B cell (primary cell): ENCODE results near the gene SEMA7A. TPM values are rescaled to one million over a fixed set of nuclear protein-coding genes. Genes with fewer than 3 reads are reported as not detected.

Source experiments
- ATAC-seq: fragments of 200-7000 bp; cut with Tn5 transposase; one replicate; pipeline ENCODE4 v1.10.0; 2021; ENCODE audit warnings: low read depth, mild to moderate bottlenecking, moderate number of reproducible peaks, moderate library complexity
- CTCF ChIA-PET: fragments of 350-600 bp; sonication (Branson Sonifier 250); formaldehyde crosslinking; loops from one replicate; lab custom pipeline; 2021; ENCODE audit warnings: antibody characterized with exemption, inconsistent platforms; lab: Charles Lee
- POLR2A ChIA-PET: fragments of 350-600 bp; sonication (Branson Sonifier 250); formaldehyde crosslinking; loops from one replicate; lab custom pipeline; 2021; ENCODE audit warnings: antibody characterized with exemption; lab: Charles Lee
- DNase-seq: peaks from one replicate; pipeline ENCODE4 v3.0.0; 2013
- H2AFZ ChIP-seq: 2 replicates; pipeline ENCODE4 v1.6.1; 2012; ENCODE audit warnings: mild to moderate bottlenecking, low read depth, low read length; ENCODE audit not compliant: insufficient read depth, poor library complexity, severe bottlenecking
- H3K27ac ChIP-seq, 2 donors: 1 replicate in 1 of 2; 2 replicates in 1 of 2; pipeline ENCODE4 v1.5.1; 2012 to 2013; ENCODE audit warnings: low read length in 2 of 2, mild to moderate bottlenecking in 2 of 2, moderate library complexity in 1 of 2
- H3K27me3 ChIP-seq, 4 experiments: fragments of 200-600 bp in 1 of 4; sonication (generic) in 1 of 4; replicated peaks in 1 of 4; 1 replicate in 2 of 4; 2 replicates in 2 of 4; pipeline versions ENCODE4 v1.6.1 to v1.7.0; 2013 to 2016; ENCODE audit warnings: low read length in 3 of 4, mild to moderate bottlenecking in 2 of 4, mixed read lengths in 1 of 4, moderate library complexity in 1 of 4; ENCODE audit not compliant: insufficient read depth in 4 of 4, control insufficient read depth in 3 of 4; ENCODE audit errors: control extremely low read depth in 1 of 4
- H3K36me3 ChIP-seq, 2 experiments: replicated peaks in 1 of 2; 1 replicate in 1 of 2; 2 replicates in 1 of 2; pipeline versions ENCODE4 v1.6.1 to v1.7.1; 2013; ENCODE audit warnings: low read length in 1 of 2; ENCODE audit not compliant: insufficient read depth in 2 of 2, control insufficient read depth in 1 of 2; ENCODE audit errors: control extremely low read depth in 1 of 2, extremely low read depth in 1 of 2
- H3K4me1 ChIP-seq, 2 donors: fragments of 200-600 bp in 1 of 2; sonication (generic) in 1 of 2; 1 replicate in 1 of 2; 2 replicates in 1 of 2; pipeline versions ENCODE4 v1.5.1 to v1.6.1; 2013 to 2017; ENCODE audit warnings: low read length in 2 of 2; ENCODE audit not compliant: control insufficient read depth in 2 of 2, insufficient read depth in 2 of 2
- H3K4me2 ChIP-seq: replicated peaks from 2 replicates; pipeline ENCODE3; 2012; ENCODE audit warnings: mild to moderate bottlenecking, low read depth, low read length; ENCODE audit not compliant: poor library complexity, severe bottlenecking
- H3K4me3 ChIP-seq, 5 experiments: fragments of 200-600 bp in 1 of 5; sonication (generic) in 1 of 5; 1 replicate in 3 of 5; 2 replicates in 2 of 5; pipeline versions ENCODE4 v1.5.1 to v1.7.0; 2011 to 2016; ENCODE audit warnings: low read length in 4 of 5, mild to moderate bottlenecking in 4 of 5, low read depth in 2 of 5, control low read depth in 1 of 5, moderate library complexity in 1 of 5; ENCODE audit not compliant: insufficient read depth in 1 of 5; ENCODE audit errors: control extremely low read depth in 1 of 5, extremely low read depth in 1 of 5
- H3K79me2 ChIP-seq: fragments of 200-600 bp; sonication (generic); one replicate; pipeline ENCODE4 v1.6.0; 2016; ENCODE audit warnings: low read length; ENCODE audit not compliant: control insufficient read depth, insufficient read depth
- H3K9ac ChIP-seq: fragments of 200-600 bp; sonication (generic); 2 replicates; pipeline ENCODE4 v1.6.1; 2017; ENCODE audit warnings: mild to moderate bottlenecking, low read length, moderate library complexity
- H3K9me3 ChIP-seq, 3 donors: one replicate each; pipeline versions ENCODE4 v1.6.1 to v1.7.1; 2013; ENCODE audit warnings: low read length in 2 of 3; ENCODE audit not compliant: control insufficient read depth in 2 of 3, insufficient read depth in 1 of 3; ENCODE audit errors: control extremely low read depth in 1 of 3
- H4K20me1 ChIP-seq: 2 replicates; pipeline ENCODE4 v1.6.0; 2012; ENCODE audit warnings: mild to moderate bottlenecking, low read length; ENCODE audit not compliant: insufficient read depth, control insufficient read depth, poor library complexity, severe bottlenecking
- H3K27ac Mint-ChIP-seq: one replicate; pipeline ENCODE4 v1.8.0; 2021; ENCODE audit warnings: mixed read lengths
- H3K27me3 Mint-ChIP-seq: one replicate; pipeline ENCODE4 v1.8.0; 2021; ENCODE audit warnings: mixed read lengths
- H3K4me1 Mint-ChIP-seq: one replicate; pipeline ENCODE4 v1.8.0; 2021; ENCODE audit warnings: mixed read lengths
- H3K4me3 Mint-ChIP-seq: one replicate; pipeline ENCODE4 v1.8.0; 2021; ENCODE audit warnings: mixed read lengths
- H3K9me3 Mint-ChIP-seq: one replicate; pipeline ENCODE4 v1.8.0; 2022; ENCODE audit warnings: mixed read lengths; ENCODE audit not compliant: insufficient read depth
- EZH2 ChIP-seq: IDR thresholded peaks from 2 replicates; pipeline ENCODE4 v1.6.1; 2012; ENCODE audit warnings: borderline replicate concordance, low read depth, mild to moderate bottlenecking, moderate library complexity, low read length; ENCODE audit not compliant: insufficient read depth, poor library complexity, severe bottlenecking
- WGBS: methylation state at CpG from one replicate; pipeline ENCODE4 v1.1.5; 2013; ENCODE audit warnings: missing lambda C conversion rate; ENCODE audit not compliant: insufficient coverage; 5-methylcytosine and 5-hydroxymethylcytosine counted together
- intact Hi-C: fragments of 100-400 bp; cut with micrococcal nuclease; formaldehyde crosslinking; loops from one replicate; pipeline ENCODE4 v1.10.0; 2022
- polyA plus RNA-seq: library from polyadenylated mRNA; depleted of rRNA; stranded (reverse); fragments of >200 nt; gene quantifications from 2 replicates; pipeline ENCODE4 v1.2.3, GENCODE V29; 2012
- total RNA-seq, 2 donors: library from RNA; stranded (reverse); fragments of 120-200 nt in 1 of 2; gene quantifications; 1 replicate in 1 of 2; 2 replicates in 1 of 2; pipeline versions ENCODE4 v1.2.3 to v1.2.4, GENCODE V29; 2013 to 2022
- TF ChIP-seq, protein P1 (sequence below): fragments of 200-600 bp; IDR thresholded peaks from one replicate; pipeline ENCODE4 v1.8.0; 2022; ENCODE audit warnings: antibody characterized with exemption, mild to moderate bottlenecking

Gene SEMA7A
- total and polyA plus RNA-seq, 2 donors (not counting 1 experiment from before 2014, with no cell fraction given) = 42.0 to 44.2 TPM

DNA sequence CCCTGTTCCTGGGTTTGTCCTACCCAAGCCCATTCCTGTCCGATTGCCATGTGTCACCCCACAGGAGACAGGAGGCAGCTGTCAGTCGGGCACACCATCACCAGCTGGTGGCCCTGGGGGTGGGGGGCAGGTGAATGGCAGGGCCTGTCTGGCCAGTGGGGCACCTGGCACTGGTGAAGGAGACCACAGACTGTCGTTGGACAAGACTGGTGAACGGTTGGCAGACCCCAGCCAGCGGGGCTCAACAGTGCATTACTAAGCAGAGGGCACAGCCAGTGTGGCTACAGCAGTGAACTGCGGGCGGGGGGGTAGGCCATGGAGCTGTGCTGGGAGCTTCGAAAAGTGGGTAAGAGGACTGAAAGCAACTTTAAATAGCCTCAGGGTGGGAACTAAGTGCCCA, 2.1 kb downstream of the SEMA7A start:
- H2AFZ ChIP-seq = no peak overlapping the region
- peak overlapping the region; percentile 96 for H3K4me3 Mint-ChIP-seq
- peaks cover 85% of the 10 kb centered on the region for H3K4me1 Mint-ChIP-seq
- H3K4me2 ChIP-seq = peak overlapping the region; percentile 91
- ATAC-seq (no peak), DNase-seq (peak; percentile 45)
- peaks cover 70 to 85% of the 10 kb centered on the region in 2 donors for H3K4me1 ChIP-seq
- no peaks in the 10 kb centered on the region for H3K9me3 Mint-ChIP-seq
- peaks cover 72% of the 10 kb centered on the region for H3K79me2 ChIP-seq
- no peaks in the 10 kb centered on the region for H3K27me3 ChIP-seq
- intact Hi-C loops = loop anchor here (10.0 kb wide), 1 partner anchor 353 kb away; the partner anchor contains the start of gene CSK
- peak overlapping the region in 4 of 5 experiments; percentile 60 to 89 (median 82) for H3K4me3 ChIP-seq
- peaks cover 0 to 10% of the 10 kb centered on the region in 2 experiments for H3K36me3 ChIP-seq
- 16% methylated on average over 8 of the region's 8 CpGs for WGBS
- CTCF ChIA-PET = interaction anchor here (0.5 to 26.1 kb wide), 11 partner anchors 9 to 379 kb away, joined by 3 to 855 read pairs (median 4); no protein-coding TSS in a partner anchor
- no peaks in the 10 kb centered on the region for H3K27me3 Mint-ChIP-seq
- H3K9ac ChIP-seq = peak overlapping the region; percentile 86
- TF ChIP-seq EZH2 = no peak
- TF ChIP-seq, protein P1, sequence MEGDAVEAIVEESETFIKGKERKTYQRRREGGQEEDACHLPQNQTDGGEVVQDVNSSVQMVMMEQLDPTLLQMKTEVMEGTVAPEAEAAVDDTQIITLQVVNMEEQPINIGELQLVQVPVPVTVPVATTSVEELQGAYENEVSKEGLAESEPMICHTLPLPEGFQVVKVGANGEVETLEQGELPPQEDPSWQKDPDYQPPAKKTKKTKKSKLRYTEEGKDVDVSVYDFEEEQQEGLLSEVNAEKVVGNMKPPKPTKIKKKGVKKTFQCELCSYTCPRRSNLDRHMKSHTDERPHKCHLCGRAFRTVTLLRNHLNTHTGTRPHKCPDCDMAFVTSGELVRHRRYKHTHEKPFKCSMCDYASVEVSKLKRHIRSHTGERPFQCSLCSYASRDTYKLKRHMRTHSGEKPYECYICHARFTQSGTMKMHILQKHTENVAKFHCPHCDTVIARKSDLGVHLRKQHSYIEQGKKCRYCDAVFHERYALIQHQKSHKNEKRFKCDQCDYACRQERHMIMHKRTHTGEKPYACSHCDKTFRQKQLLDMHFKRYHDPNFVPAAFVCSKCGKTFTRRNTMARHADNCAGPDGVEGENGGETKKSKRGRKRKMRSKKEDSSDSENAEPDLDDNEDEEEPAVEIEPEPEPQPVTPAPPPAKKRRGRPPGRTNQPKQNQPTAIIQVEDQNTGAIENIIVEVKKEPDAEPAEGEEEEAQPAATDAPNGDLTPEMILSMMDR = no peak
- peak overlapping the region; percentile 16 to 75 for H3K27ac ChIP-seq
- peak overlapping the region; percentile 91 for H3K27ac Mint-ChIP-seq
- no peaks in the 10 kb centered on the region for H3K9me3 ChIP-seq
- H4K20me1 ChIP-seq = peaks cover 59% of the 10 kb centered on the region
- POLR2A ChIA-PET = interaction anchor here (0.6 to 5.3 kb wide), 11 partner anchors 10 to 346 kb away, joined by 3 to 32 read pairs (median 4); no protein-coding TSS in a partner anchor

DNA sequence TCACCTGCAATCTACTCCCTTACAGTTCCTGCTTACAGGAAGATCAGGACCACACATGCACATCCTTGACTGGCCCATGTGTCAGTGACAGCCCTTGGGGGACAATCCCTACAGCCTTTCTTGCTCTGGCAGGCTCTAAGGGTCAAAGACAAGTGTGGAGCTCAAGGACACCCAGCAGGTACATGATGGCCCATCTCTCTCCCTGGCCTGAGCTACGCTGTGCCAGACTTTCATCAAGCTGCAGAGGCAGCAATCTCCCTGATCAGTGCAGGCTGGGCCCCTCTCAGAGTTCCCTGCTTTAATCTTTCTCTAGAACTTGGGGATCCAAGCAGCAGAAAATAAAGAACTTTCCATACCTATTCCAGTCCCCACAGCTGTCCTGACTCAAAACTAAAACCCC, 2.6 kb downstream of the SEMA7A start:
- H3K4me1 Mint-ChIP-seq = peaks cover 86% of the 10 kb centered on the region
- Histone ChIP-seq H3K9me3 (no peaks in the 10 kb centered on the region), H3K27me3 (no peaks in the 10 kb centered on the region), H3K36me3 (peaks cover 0 to 13% of the 10 kb centered on the region in 2 experiments), H3K4me1 (peaks cover 75 to 91% of the 10 kb centered on the region in 2 donors), H3K27ac (peak overlapping the region; percentile 63 to 75), H3K4me3 (peak overlapping the region in 3 of 5 experiments; percentile 82 to 89 (median 83)), H3K79me2 (peaks cover 77% of the 10 kb centered on the region), H3K4me2 (peak overlapping the region; percentile 91), H4K20me1 (peaks cover 59% of the 10 kb centered on the region), H2AFZ (no peak overlapping the region), H3K9ac (peak overlapping the region; percentile 86)
- intact Hi-C loops = loop anchor here (10.0 kb wide), 1 partner anchor 354 kb away; the partner anchor contains the start of gene CSK
- peak overlapping the region; percentile 96 for H3K4me3 Mint-ChIP-seq
- no peaks in the 10 kb centered on the region for H3K27me3 Mint-ChIP-seq
- no peaks in the 10 kb centered on the region for H3K9me3 Mint-ChIP-seq
- ChIA-PET POLR2A (interaction anchor here (0.8 to 5.3 kb wide), 8 partner anchors 28 to 346 kb away, joined by 3 to 32 read pairs (median 4); no protein-coding TSS in a partner anchor), CTCF (interaction anchor here (0.5 to 26.1 kb wide), 10 partner anchors 9 to 379 kb away, joined by 3 to 855 read pairs (median 5); no protein-coding TSS in a partner anchor)
- ATAC-seq = no peak
- peak overlapping the region; percentile 91 for H3K27ac Mint-ChIP-seq
- TF ChIP-seq EZH2 = no peak
- TF ChIP-seq, protein P1 = no peak
- peak; percentile 39 for DNase-seq
- 65% methylated on average over 1 of the region's 1 CpG for WGBS
